Glutamatergic neuron (in vitro differentiated cells): ENCODE results near the gene C19orf85. TPM values are rescaled to one million over a fixed set of nuclear protein-coding genes. Genes with fewer than 3 reads are reported as not detected.

Experiments used
- DNase-seq: peaks from one replicate; pipeline ENCODE4 v3.0.0; 2022
- H3K27ac Mint-ChIP-seq: one replicate; pipeline ENCODE4 v1.8.0; 2020; ENCODE audit warnings: mild to moderate bottlenecking, mixed read lengths, inconsistent platforms; ENCODE audit not compliant: unreplicated experiment
- H3K27me3 Mint-ChIP-seq: one replicate; pipeline ENCODE4 v1.8.0; 2020; ENCODE audit warnings: mild to moderate bottlenecking, moderate library complexity, mixed read lengths, inconsistent platforms; ENCODE audit not compliant: unreplicated experiment
- H3K36me3 Mint-ChIP-seq: one replicate; pipeline ENCODE4 v1.8.0; 2020; ENCODE audit warnings: mild to moderate bottlenecking, mixed read lengths, inconsistent platforms; ENCODE audit not compliant: unreplicated experiment
- H3K4me1 Mint-ChIP-seq: one replicate; pipeline ENCODE4 v1.8.0; 2020; ENCODE audit warnings: mild to moderate bottlenecking, low read depth, mixed read lengths, inconsistent platforms; ENCODE audit not compliant: unreplicated experiment
- H3K4me3 Mint-ChIP-seq: one replicate; pipeline ENCODE4 v1.8.0; 2020; ENCODE audit warnings: mild to moderate bottlenecking, mixed read lengths, inconsistent platforms; ENCODE audit not compliant: unreplicated experiment
- H3K9me3 Mint-ChIP-seq: one replicate; pipeline ENCODE4 v1.8.0; 2020; ENCODE audit warnings: mild to moderate bottlenecking, moderate library complexity, mixed read lengths, inconsistent platforms; ENCODE audit not compliant: unreplicated experiment
- total RNA-seq: library from RNA; stranded (reverse); fragmentation: NEBNext Ultra II Directional; extraction: Animal tissue kit (Norgen Biotek cat#: 25700); gene quantifications from one replicate; pipeline ENCODE4 v1.2.1, GENCODE V29; 2021; ENCODE audit not compliant: unreplicated experiment
- TF ChIP-seq, protein P1 (sequence below): fragments of 200-600 bp; sonication (generic); IDR thresholded peaks from one replicate; pipeline ENCODE4 v1.5.0; 2021; ENCODE audit not compliant: partially characterized antibody, unreplicated experiment

Gene C19orf85
- total RNA-seq, 1 donor from 2014 or later = not detected

DNA sequence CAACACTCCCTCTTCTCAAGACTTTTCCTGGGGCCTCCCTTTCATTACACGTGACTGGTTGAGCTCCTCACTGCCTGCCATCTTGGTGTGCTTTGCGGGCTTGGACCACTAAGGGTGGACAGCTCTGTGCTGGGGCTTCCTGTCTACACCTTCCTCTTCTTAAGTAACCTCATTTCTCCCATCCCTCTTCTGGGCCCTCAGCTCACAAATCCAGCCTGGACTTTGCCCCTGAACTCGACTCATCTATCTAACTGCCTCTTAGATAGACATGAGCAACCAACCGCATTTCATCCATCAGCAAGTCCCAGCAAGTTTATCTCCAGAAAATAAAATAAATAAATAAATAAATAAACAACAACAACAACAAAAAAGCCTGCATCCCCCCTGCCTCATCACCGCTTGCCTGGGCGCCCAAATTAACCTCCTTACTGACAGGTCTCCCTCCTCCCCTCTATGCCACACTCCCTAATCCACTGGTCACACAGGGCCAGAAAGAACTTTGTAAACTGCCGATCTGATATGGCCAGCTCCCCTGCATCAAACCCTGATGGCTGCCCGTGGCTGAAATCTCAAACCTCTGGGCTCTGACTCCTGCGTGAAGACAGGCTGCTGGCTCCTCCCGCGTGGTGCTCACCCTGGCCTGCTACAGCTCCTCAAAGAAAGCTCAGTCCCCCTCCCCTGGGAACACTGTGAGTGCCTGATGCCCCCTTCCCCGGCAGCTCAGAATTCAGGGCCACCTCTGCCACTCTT is 10.9 kb downstream of the C19orf85 start:
- Mint-ChIP-seq H3K27ac (no peak overlapping the region), H3K27me3 (peaks cover 16% of the 10 kb centered on the region), H3K36me3 (no peaks in the 10 kb centered on the region), H3K4me1 (peaks cover 9% of the 10 kb centered on the region), H3K9me3 (peaks cover 13% of the 10 kb centered on the region), H3K4me3 (peak overlapping the region; percentile 37)
- TF ChIP-seq, protein P1, sequence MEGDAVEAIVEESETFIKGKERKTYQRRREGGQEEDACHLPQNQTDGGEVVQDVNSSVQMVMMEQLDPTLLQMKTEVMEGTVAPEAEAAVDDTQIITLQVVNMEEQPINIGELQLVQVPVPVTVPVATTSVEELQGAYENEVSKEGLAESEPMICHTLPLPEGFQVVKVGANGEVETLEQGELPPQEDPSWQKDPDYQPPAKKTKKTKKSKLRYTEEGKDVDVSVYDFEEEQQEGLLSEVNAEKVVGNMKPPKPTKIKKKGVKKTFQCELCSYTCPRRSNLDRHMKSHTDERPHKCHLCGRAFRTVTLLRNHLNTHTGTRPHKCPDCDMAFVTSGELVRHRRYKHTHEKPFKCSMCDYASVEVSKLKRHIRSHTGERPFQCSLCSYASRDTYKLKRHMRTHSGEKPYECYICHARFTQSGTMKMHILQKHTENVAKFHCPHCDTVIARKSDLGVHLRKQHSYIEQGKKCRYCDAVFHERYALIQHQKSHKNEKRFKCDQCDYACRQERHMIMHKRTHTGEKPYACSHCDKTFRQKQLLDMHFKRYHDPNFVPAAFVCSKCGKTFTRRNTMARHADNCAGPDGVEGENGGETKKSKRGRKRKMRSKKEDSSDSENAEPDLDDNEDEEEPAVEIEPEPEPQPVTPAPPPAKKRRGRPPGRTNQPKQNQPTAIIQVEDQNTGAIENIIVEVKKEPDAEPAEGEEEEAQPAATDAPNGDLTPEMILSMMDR = no peak
- no peak for DNase-seq

DNA sequence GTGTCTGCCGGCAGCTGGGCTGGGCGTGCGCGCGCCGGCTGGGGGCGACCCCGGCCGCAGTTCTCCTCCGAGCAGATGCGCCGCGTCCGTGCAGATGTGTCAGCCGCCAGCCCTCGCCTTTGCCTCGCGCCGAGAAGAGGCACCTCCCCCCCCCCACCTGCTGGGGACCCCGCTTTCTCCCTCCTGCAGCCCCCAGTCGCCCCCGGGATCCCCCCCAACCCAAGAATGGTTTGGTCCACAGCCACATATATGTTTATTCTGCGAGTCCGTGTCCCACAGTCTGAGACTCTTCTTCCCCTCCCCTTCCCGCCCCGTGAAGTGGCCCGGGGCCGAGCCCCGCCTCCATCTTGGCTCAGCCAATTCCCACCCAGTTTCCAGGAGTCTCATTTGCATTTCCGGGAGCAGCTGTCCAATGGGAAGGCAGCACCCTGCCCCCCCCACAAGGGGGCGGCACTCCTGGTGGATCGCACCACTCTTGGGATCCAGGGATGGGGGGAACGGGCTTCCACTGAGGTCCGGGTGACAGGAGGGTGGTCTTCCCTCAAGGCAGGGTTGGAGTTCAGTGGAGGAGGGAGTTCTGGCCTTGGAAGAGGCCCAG is 11.7 kb downstream of the C19orf85 start:
- Mint-ChIP-seq H3K27me3 (peaks cover 16% of the 10 kb centered on the region), H3K36me3 (no peaks in the 10 kb centered on the region)

DNA sequence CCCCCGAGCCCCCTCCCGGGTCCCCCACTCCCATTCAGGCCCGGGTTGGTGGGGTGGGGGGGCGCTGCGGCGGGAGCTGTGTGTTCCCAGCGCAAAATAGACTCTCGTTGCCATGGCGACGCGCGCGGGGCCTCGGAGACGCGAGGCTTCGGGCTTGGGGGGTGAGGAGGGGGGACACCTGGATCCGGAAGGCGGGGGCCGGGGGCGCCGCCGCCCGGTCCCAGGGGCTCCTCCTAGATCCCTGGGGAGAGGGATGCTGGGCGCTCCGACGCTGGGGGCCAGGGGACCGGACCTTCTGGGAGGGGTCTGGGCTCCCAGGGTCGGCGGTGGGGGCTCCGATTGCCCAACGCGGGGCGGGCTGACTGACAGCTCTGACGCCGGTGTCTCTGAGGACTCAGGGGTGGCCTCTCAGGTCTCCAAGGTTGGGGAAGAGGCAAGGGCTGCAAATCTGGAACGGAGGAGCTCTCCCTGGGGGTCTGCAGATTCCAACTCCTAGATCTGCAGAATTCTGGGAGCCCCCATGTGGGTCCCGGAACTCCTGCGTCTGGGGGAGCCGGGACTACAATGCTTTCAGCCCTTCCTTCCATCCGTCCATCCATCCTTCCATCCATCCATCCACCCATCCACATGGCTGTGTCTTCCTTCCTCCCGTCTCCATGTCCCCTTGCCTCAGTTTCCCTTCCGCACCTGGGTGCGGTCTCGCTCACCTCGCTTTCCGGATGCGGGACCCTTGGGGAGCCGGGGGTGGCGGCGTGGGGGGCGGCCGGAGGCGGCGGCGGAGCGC is 12.4 kb downstream of the C19orf85 start:
- no peaks in the 10 kb centered on the region for H3K36me3 Mint-ChIP-seq
- H3K27ac Mint-ChIP-seq = no peak overlapping the region
- H3K4me3 Mint-ChIP-seq = peak overlapping the region; percentile 89
- peak; percentile 51 for DNase-seq
- H3K4me1 Mint-ChIP-seq = peaks cover 3% of the 10 kb centered on the region
- peaks cover 16% of the 10 kb centered on the region for H3K27me3 Mint-ChIP-seq
- TF ChIP-seq, protein P1 = no peak
- H3K9me3 Mint-ChIP-seq = peaks cover 8% of the 10 kb centered on the region

More for the DNA sequence above, 11.7 kb downstream of the C19orf85 start:
- peak; percentile 86 for DNase-seq
- no peak overlapping the region for H3K27ac Mint-ChIP-seq
- H3K4me3 Mint-ChIP-seq = peak overlapping the region; percentile 61
- TF ChIP-seq, protein P1 = peak; percentile 54
- peaks cover 12% of the 10 kb centered on the region for H3K9me3 Mint-ChIP-seq
- H3K4me1 Mint-ChIP-seq = peaks cover 6% of the 10 kb centered on the region

DNA sequence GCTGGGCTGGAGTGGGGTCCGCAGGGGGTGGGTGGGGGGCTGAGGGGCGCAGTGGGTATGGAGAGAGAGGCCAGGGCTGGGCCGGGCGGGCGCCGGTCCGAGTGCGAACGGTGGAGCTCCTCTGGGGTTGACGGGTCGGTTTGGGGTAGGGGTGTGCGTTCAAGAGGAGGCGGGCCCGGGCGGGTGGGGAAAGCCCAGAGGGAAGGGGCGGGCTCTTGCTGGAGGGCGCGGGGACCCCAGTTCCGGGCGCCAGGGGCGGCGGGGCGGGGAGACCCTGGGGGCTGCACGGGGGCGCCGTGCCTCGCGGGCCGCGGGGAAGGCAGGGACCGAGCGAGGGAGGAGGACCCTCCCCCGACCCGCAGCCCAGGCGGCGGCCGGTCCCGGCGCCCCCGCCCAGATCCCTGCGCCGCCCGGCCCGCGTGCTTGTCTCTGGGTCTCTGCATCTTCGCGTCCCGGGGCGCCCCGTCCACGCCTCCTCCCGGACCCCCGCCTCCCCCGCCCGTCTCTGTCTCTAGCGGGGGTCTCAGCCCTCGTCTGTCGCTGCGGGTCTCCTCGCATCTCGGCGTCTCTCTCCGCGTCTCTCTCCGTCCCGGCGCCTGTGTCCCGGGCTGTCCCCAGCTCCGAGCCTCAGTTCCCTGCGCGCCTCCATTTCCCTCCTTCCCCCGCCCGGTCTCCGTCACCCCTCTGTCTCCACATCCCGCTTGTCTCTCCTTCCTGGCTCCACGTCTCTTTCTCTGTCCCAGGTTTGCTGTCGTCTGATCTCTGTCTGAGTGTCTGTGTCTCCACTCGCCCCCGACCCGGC is 13.2 kb downstream of the C19orf85 start:
- TF ChIP-seq, protein P1 = no peak
- peaks cover 3% of the 10 kb centered on the region for H3K4me1 Mint-ChIP-seq
- H3K27ac Mint-ChIP-seq = no peak overlapping the region
- H3K9me3 Mint-ChIP-seq = peaks cover 6% of the 10 kb centered on the region
- no peaks in the 10 kb centered on the region for H3K36me3 Mint-ChIP-seq
- H3K27me3 Mint-ChIP-seq = peaks cover 16% of the 10 kb centered on the region
- H3K4me3 Mint-ChIP-seq = peak overlapping the region; percentile 89
- DNase-seq = no peak
